Inferior parietal cortex (tissue), 1 donor: ENCODE results near the gene ITPR1.

Experiments
- DNase-seq: peaks from one replicate; pipeline ENCODE4 v3.0.0-alpha.2; 2016; ENCODE audit errors: extremely low spot score

The ITPR1 gene

GRCh38 chr3:4717363-4717740 lies 224.2 kb downstream of the ITPR1 start:
- DNase-seq, result no peak

DNA sequence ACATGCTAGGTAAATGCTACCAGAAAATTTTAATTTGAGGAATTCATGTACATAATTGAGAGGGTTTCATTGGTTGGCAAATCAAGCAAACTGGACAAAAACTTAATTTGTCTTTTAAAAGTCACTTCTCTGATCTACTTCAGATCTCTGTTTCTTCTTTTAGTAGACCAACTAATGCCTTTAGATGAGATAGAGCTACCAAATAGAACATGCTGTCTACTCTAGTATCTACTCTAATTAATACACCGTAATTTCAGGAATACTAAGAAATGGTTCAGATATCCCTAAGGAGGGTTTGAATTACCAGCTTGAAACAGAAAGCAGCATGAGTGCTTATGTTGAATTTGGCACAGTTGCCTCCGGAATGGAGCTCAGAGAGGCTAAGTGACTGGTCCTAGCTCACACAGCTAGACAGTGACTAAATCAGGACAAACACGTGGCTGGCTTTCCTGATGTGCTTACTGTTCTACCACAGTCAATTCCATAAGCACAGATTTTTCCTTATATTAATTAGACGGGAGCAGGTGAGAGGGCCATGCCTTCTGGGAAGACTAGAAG lies 225.1 kb downstream of the ITPR1 start:
- DNase-seq, result no peak

DNA sequence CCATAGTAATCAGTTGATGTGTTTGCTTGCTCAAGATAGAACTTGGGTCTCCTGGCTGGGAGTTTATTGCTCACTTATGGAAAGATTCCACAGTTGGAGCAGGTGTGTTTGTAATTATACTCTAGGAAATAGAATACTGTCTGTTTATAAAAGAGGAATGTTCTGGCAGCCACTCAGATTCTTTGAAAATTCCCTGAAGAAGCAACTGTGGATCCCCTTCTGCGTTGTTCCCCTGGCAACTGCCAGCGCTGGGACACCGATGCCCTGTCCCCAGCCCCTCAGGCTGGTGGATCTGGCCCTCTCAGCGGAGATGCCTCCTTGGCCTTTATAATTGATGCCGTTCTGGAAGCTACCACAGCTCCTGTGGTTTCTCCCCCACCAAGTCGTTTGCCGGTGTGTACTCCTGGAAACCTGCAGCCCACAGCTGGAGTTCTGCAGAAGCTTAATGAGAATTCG lies 225.9 kb downstream of the ITPR1 start:
- no peak for DNase-seq

DNA sequence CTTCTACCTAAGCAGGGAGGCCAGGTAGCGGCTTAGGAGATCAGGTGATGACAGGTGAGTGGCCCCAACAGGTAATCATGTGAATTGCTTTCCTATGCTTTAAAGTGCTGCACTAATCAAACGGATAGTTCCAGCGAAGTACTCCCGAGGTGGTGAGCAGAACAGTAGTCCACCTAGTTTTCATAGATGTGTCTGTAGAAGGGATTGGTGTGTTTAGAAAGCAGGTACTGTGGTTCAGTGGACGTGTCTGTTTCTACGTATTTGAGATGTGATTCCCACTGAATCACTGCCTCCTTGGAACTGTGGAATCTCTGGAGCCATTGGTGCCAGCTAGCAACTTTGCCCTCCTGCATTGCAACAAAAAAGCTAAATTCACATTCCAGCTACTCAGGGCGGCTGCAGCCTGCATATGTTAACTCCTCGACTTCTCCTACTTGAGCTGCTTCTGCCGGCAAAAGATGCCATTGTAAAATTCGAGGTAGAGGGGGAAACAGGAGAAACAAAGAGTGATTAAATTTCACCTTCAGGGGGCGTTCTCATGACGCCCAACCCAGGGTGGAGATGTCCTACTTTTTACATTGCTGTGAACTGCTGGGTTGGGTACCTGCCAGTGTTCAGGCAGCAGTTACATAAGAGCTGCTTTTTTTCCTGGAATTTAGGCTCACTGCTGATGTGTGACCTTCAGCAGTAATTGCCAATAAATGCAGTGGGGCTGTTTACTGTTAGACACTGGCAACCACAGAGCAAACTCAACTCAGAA lies 227.3 kb downstream of the ITPR1 start:
- peak; percentile 82 for DNase-seq

GRCh38 chr3:4721511-4721911 lies 228.4 kb downstream of the ITPR1 start:
- DNase-seq, result no peak

GRCh38 chr3:4722103-4722502 lies 229.0 kb downstream of the ITPR1 start:
- DNase-seq, result peak; percentile 59

GRCh38 chr3:4724051-4724629 lies 231.0 kb downstream of the ITPR1 start:
- DNase-seq, result no peak

- DNase-seq, result no peak
Measured at GRCh38 chr3:4726549-4726948, 233.4 kb downstream of the ITPR1 start.

DNA sequence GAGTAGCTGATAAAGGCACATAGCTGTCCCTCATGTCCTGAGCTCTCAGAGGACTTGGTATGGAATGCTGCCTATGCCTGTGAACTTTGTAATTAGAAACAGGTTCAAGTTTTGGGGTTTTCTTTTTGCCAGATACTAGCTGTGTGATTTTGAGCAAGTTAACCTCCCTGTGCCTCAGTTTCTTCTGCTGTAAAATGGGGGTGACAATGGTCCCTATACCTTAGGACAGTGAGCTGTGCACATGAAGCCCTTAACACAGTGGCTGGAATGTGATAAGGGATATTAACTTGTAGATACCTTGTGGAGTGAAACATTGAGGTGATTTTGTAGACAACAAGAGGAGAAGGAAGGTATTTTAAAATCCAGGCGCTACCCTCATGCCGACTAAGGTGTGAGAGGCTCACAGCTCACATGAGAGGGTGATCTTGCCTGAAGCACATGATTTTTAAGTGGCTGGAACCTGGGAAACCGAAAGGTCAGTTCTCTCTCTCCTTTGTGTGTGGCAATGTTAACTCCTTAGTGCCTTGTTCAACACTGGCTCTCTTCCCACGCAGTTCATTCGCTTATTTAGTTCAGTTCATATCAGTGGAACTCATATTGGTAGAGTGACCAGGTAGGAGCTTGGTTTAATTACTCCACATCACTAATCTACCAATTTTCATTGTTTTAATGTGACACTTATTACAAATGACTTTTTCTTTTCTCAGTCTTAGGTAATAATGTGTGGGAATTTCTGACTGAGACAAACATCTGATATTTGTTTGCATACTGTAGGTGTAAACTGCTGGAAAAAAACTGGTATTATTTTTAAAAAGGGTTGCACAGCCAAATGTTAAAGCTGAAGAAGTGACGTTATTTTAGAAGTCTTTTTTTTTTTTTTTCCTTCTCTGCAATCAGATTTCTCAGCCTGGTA lies 236.2 kb downstream of the ITPR1 start:
- DNase-seq, result no peak

GRCh38 chr3:4730719-4731118 lies 237.6 kb downstream of the ITPR1 start:
- DNase-seq, result no peak

- DNase-seq, result no peak
Measured at GRCh38 chr3:4731543-4732111, 238.5 kb downstream of the ITPR1 start.

GRCh38 chr3:4732925-4733324 lies 239.8 kb downstream of the ITPR1 start:
- DNase-seq, result no peak

GRCh38 chr3:4734454-4734853 lies 241.3 kb downstream of the ITPR1 start:
- DNase-seq, result no peak

DNA sequence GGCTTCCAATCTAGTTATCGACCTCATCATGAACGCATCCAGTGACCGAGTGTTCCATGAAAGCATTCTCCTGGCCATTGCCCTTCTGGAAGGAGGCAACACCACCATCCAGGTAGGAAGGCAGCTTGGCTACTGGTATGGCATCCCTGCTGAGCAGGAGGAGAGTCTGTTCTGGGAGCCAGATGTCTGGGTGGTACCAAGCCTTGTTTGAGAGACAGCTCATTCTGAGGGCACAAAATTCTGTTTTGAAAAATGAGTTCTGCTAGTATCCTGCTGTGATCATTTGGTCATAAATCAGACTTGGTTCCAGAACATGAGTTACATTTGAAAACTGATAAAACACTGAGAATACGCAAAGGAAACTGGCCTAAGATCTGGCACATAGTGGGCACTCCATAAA lies 242.1 kb downstream of the ITPR1 start:
- no peak for DNase-seq

GRCh38 chr3:4736284-4736861 lies 243.2 kb downstream of the ITPR1 start:
- DNase-seq, result no peak

GRCh38 chr3:4738737-4739274 lies 245.7 kb downstream of the ITPR1 start:
- no peak for DNase-seq

DNA sequence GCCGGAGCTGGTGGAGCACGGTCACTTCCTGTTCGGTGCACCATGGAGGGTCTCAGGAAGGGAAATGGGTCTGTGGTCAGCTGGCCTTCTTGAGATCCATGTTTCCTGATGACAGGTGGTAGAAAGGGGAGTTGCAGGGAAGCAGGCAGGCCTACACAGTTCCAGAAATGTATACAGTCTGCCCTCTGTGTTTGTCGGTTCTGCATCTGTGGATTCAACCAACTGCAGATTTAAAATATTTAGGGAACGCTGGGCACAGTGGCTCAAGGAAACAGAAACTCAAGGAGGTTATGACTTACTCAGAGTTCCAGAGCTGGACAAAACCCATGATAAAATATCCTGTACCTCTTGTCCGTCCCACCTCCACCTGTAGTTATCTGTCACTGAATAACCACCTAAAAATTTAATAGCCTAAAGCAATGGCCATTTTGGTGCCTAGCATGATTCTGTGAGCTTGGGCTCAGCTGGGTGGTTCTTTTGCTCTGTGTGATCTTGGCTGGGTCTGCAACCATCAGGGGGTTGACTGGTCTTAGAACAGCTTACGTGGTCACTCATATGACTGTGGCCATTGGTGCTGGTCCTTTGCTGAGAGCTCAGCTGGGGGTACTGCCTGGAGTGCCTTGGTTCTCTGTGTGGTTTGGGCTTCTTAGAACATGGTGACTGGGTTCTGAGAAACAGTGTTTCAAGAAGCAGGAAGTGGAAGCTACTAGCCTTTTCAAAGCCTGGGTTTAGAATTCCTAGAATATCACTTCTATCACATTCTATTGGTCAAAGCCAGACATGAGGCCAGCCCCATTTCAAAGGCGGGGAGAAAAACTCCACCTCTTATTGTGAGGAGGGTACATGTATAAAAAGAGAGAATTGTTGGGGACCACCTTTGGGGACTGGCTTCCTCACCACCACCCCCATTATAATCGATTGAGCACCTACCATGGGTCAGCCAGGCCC lies 246.4 kb downstream of the ITPR1 start:
- no peak for DNase-seq

DNA sequence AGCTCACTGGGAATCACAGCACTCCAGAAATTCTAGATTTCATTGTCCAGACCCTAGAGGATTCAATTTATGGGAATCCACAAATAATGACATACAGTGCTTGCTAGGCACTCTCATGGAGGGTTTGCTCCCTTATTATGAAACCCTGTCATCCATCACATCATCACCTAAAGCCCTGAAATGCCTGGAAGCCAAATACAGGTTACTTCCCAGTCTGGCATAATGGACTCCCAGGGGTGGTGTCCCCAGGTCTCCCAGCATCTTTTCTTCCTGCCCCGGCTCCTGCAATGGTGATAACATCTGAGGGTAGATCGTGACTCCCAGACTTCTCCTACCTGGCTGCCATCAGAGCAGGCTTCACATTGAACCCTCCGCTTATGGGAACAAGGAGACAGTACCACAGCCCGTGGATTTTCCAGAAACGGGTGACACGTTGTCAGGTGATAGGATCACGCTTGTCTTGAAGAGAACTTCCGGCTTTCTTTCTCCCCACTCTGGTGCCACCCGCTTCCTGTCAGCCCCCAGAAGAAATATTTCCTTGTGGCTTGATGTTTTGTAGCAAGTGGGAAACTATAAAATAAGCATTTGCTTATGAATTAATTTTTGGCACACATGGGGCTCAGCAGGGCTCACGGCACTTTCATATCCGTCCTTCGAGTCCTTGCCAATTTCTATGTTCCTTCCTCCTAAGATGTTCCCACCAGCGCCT lies 247.4 kb downstream of the ITPR1 start:
- no peak for DNase-seq

- no peak for DNase-seq
Measured at GRCh38 chr3:4741106-4741403, 247.9 kb downstream of the ITPR1 start.
